Subcutaneous adipose tissue (tissue), 4 donors: ENCODE measurements around the gene LIPG. TPM values are rescaled to one million over a fixed set of nuclear protein-coding genes. Genes with fewer than 3 reads are reported as not detected.

Source experiments
- total RNA-seq, 4 donors: library from RNA; depleted of rRNA; stranded (reverse); fragments of >200 nt; gene quantifications; one replicate each; pipeline ENCODE4 v1.1.0, GENCODE V29; 2016
- TF ChIP-seq, protein P1 (sequence below): fragments of 450-650 bp; IDR thresholded peaks from one replicate; pipeline ENCODE4 v1.5.1; 2016; ENCODE audit warnings: low read depth, mild to moderate bottlenecking, control low read depth, antibody characterized with exemption, moderate library complexity

LIPG gene
- 1 to 10 TPM in 1 of 4 donors, under 1 TPM in 1, not detected in 2; 0.34 to 1.1 TPM for total RNA-seq

DNA sequence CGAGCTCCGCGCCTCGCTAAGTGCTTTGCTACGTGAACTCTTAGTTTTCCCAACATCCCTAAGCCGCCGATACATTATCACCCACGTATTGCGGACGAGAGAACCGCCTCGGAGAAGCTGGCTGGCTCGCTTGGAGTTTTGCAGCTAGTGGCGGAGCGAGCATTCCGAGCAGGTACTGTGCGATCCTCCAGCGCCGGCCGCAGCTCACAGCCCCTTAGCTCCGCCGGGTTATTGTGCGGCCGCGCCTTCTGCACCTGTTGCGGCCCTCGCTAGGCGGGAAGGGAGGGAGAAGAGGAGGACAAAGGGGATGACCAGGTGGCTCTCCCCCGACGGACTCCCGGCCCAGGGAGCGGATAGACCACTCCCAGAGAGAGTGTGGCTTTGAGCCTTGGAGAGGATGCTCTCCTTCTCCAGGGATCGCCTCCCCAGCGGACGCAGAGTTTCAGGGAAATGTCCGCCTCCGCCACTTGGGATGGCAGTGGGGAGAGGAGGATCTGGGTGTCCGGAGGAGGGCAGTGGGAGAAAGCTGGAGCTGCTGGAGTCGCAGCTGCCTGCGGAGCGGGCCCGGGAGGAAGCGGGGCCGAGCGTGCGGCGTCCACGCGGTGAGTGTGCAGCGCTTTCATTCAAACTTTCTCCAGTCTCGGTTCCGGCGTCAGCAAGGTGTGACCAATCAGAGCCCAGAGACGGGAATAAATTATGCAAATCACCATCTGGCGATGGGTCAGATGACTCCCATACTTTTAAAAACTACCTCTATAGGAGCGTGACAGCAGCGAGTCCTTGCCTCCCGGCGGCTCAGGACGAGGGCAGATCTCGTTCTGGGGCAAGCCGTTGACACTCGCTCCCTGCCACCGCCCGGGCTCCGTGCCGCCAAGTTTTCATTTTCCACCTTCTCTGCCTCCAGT is at the start of gene LIPG:
Gene LIPG, plus strand, starts transcription at position 769 of the 905 bp plus-strand sequence. CDS start 252 bp downstream, outside the sequence.
- TF ChIP-seq, protein P1, sequence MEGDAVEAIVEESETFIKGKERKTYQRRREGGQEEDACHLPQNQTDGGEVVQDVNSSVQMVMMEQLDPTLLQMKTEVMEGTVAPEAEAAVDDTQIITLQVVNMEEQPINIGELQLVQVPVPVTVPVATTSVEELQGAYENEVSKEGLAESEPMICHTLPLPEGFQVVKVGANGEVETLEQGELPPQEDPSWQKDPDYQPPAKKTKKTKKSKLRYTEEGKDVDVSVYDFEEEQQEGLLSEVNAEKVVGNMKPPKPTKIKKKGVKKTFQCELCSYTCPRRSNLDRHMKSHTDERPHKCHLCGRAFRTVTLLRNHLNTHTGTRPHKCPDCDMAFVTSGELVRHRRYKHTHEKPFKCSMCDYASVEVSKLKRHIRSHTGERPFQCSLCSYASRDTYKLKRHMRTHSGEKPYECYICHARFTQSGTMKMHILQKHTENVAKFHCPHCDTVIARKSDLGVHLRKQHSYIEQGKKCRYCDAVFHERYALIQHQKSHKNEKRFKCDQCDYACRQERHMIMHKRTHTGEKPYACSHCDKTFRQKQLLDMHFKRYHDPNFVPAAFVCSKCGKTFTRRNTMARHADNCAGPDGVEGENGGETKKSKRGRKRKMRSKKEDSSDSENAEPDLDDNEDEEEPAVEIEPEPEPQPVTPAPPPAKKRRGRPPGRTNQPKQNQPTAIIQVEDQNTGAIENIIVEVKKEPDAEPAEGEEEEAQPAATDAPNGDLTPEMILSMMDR, result no peak

DNA sequence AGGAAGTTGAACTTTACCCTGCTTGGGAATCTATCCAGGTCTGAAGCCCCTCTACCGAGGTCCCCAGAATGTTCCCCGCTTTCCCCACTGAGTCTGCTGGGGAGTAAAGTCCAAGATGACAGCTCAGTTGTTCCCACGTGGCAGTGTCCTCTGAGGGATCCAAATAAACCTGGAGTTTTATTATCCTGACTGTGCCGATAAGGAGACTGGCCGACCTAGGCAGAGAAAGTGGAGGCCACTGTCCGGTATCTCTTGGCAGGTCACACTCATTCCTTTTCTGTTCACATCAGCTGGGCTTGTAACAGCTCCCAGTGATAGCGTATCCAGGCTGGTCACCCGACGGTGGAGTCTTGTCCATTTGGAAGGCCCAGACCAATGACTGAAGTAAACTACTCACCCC is 47.3 kb upstream of the LIPG start:
- TF ChIP-seq, protein P1, result no peak

DNA sequence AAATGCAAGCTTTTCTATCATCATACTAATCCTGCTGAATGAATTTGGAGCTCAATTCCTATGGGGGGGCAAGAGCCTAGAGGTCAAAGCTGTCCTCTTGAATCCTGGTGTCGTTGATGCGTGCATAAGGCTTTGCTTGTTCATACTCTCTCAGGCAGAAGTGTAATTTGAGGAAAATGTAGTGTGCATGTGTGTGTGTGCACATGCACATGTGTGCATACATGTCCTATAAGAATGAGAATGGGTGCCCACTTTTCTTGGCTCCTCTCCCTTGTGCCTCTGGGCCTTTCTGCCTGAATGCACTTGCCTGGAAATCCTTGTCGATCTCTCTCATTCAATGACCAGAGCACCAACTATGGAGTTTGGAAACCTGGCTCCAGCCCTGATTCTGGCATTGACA is 46.3 kb upstream of the LIPG start:
- TF ChIP-seq, protein P1, result no peak

DNA sequence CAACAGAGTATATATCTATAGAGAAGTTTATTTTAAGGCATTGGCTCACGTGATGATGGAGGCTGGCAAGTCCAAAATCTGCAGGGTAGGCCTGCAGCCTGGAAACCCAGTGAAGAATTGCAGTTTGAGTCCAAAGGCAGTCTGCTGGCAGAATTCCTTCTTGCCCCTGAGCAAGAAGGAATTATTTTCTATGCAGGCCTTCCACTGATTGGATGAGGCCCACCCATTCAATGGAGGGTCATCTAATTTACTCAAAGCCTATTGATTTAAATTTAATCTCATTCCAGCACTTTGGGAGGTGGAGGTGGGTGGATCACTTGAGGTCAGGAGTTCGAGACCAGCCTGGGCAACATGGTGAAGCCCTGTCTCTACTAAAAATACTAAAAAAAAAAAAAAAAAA is 44.4 kb upstream of the LIPG start:
- TF ChIP-seq, protein P1, result no peak

DNA sequence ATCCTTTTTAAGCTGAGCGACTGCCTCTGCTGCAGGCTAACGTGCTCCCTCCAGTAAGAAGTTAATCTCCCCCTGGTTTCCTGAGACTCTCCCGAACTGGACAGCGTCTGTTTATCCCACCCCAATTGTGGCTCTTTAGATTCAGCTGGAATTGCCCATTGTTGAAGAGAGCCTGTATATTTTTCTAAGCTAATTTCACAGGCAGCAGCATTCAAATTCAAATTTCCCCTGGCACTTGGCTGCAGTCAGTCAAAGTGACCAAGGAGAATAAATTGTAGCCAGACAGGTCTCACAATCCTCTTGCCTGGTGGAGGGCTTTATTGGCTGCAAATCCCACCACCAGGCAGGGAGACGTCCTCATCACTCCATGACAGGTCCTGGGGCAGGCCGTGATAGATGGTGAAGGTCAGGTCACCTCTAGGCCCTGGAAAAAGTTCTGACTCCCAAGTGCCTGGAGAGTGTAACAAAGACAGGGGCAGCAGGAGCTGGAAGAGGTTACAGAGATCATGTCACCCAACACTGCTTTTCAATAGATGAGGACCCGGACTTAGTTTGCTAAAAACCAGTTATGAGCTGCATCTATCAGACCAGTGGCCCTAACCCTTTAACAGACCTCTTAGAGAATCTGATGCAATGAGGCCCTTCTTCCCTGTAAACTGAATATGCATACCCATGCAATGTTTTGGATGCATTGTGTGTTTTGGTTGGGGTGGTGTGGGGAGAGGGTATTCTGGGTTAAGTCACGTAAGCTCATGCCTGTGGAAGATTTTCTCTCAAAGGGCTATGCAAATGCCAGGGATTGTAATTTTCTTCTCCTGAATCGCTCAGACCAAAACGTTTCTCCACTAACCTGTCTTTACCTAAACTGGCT is 42.5 kb upstream of the LIPG start:
- TF ChIP-seq, protein P1, result no peak

DNA sequence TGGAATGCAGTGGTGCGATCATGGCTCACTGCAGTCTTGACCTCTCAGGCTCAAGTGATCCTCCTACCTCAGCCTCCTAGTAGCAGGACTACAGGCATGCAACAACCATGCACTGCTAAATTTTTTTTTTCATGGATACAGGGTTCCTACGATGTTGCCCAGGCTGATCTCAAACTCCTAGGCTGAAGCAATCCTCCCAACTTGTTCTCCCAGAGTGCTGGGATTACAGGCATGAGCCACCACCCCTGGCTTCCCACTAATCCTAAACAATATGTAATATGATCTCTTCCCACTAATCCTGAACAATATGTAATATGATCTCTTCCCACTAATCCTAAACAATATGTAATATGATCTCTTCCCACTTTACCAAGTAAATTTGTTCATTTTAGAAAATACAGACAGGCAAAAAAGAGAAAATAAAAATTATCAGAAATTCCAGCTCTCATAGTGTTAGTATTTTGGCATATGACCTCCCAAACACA is 41.2 kb upstream of the LIPG start:
- TF ChIP-seq, protein P1, result no peak
